B cell (primary cell): Measurements from ENCODE around the gene PLXDC1.

ENCODE experiments used
- CTCF ChIP-seq: fragments of 200-600 bp; IDR thresholded peaks from one replicate; pipeline ENCODE4 v1.8.0; 2022; ENCODE audit warnings: antibody characterized with exemption, mild to moderate bottlenecking
- EZH2 ChIP-seq: IDR thresholded peaks from 2 replicates; pipeline ENCODE4 v1.6.1; 2012; ENCODE audit warnings: borderline replicate concordance, low read depth, mild to moderate bottlenecking, moderate library complexity, low read length; ENCODE audit not compliant: insufficient read depth, poor library complexity, severe bottlenecking

GRCh38 chr17:39165178-39165840 lies 13.9 kb upstream of the PLXDC1 start:
- TF ChIP-seq CTCF (no peak), EZH2 (no peak)
